IPS DF 19.7 (cell line): ENCODE measurements around the gene COX8A.

ENCODE experiments used
- DNase-seq: peaks from one replicate; pipeline ENCODE4 v3.0.0-alpha.2; 2013; ENCODE audit warnings: low read depth, low spot score

COX8A gene

GRCh38 chr11:64019106-64020037 is 45.0 kb downstream of the COX8A start:
- no peak for DNase-seq

GRCh38 chr11:64020976-64021756 is 46.7 kb downstream of the COX8A start:
- no peak for DNase-seq

GRCh38 chr11:64021757-64022093 is 47.3 kb downstream of the COX8A start:
- no peak for DNase-seq

GRCh38 chr11:64022125-64022784 is 47.8 kb downstream of the COX8A start:
- DNase-seq: no peak

- DNase-seq: no peak
Observed at GRCh38 chr11:64023712-64024710, 49.6 kb downstream of the COX8A start.

GRCh38 chr11:64025205-64025604 is 50.8 kb downstream of the COX8A start:
- peak; percentile 60 for DNase-seq
